ENCODE results near the gene DISC1.

The DISC1 gene

GRCh38 chr1:231733063-231733462, 106.5 kb downstream of the DISC1 start:
- H3K79me2 ChIP-seq (ENCODE audit: insufficient read depth, low read length): no peaks in the 10 kb centered on the region
- no peak overlapping the region for H3K4me3 ChIP-seq (ENCODE audit: insufficient read depth, low read length, poor library complexity, severe bottlenecking)
- H3K27me3 ChIP-seq (ENCODE audit: low read length): no peaks in the 10 kb centered on the region
- H3K27ac ChIP-seq (ENCODE audit: low read depth, low read length): no peak overlapping the region
- H2AFZ ChIP-seq (ENCODE audit: low read depth, low read length, severe bottlenecking): no peak overlapping the region
- no peaks in the 10 kb centered on the region for H4K20me1 ChIP-seq (ENCODE audit: low read depth, low read length)
- H3K9me2 ChIP-seq (replicated peaks; ENCODE audit: insufficient read depth, low read length): no peaks in the 10 kb centered on the region
- H3F3A ChIP-seq (ENCODE audit: insufficient read depth): no peaks in the 10 kb centered on the region
- H3K4me2 ChIP-seq (ENCODE audit: low read depth, low read length, poor library complexity, severe bottlenecking): no peak overlapping the region
- H3K9me3 ChIP-seq (ENCODE audit: insufficient read depth, low read length): no peaks in the 10 kb centered on the region
- no peak overlapping the region for H3K9ac ChIP-seq (ENCODE audit: low read length)
- H3K36me3 ChIP-seq (ENCODE audit: low read length): no peaks in the 10 kb centered on the region
- TF ChIP-seq EZH2phosphoT487 (conservative IDR thresholded peaks at IDR 0.05; ENCODE audit: low read length) (no peak), CTCF (IDR thresholded peaks at IDR 0.05; ENCODE audit: insufficient read depth, low read length, poor library complexity, severe bottlenecking) (no peak)

- no peaks in the 10 kb centered on the region for H4K20me1 ChIP-seq (ENCODE audit: low read depth, low read length)
- H3K9me3 ChIP-seq (ENCODE audit: insufficient read depth, low read length): no peaks in the 10 kb centered on the region
- H3K9ac ChIP-seq (ENCODE audit: low read length): no peak overlapping the region
- H3F3A ChIP-seq (ENCODE audit: insufficient read depth): no peaks in the 10 kb centered on the region
- H3K9me2 ChIP-seq (replicated peaks; ENCODE audit: insufficient read depth, low read length): no peaks in the 10 kb centered on the region
- no peaks in the 10 kb centered on the region for H3K79me2 ChIP-seq (ENCODE audit: insufficient read depth, low read length)
- no peaks in the 10 kb centered on the region for H3K36me3 ChIP-seq (ENCODE audit: low read length)
- no peak overlapping the region for H3K4me3 ChIP-seq (ENCODE audit: insufficient read depth, low read length, poor library complexity, severe bottlenecking)
- no peak overlapping the region for H3K4me2 ChIP-seq (ENCODE audit: low read depth, low read length, poor library complexity, severe bottlenecking)
- no peak overlapping the region for H3K27ac ChIP-seq (ENCODE audit: low read depth, low read length)
- no peaks in the 10 kb centered on the region for H3K27me3 ChIP-seq (ENCODE audit: low read length)
- H2AFZ ChIP-seq (ENCODE audit: low read depth, low read length, severe bottlenecking): no peak overlapping the region
- TF ChIP-seq CTCF (IDR thresholded peaks at IDR 0.05; ENCODE audit: insufficient read depth, low read length, poor library complexity, severe bottlenecking) (no peak), EZH2phosphoT487 (conservative IDR thresholded peaks at IDR 0.05; ENCODE audit: low read length) (no peak)
Observed at GRCh38 chr1:231733672-231734071, 107.1 kb downstream of the DISC1 start.

- no peaks in the 10 kb centered on the region for H3K27me3 ChIP-seq (ENCODE audit: low read length)
- no peaks in the 10 kb centered on the region for H3K36me3 ChIP-seq (ENCODE audit: low read length)
- no peak for TF ChIP-seq EZH2phosphoT487 (conservative IDR thresholded peaks at IDR 0.05; ENCODE audit: low read length)
- no peak for TF ChIP-seq CTCF (IDR thresholded peaks at IDR 0.05; ENCODE audit: insufficient read depth, low read length, poor library complexity, severe bottlenecking)
- no peaks in the 10 kb centered on the region for H3F3A ChIP-seq (ENCODE audit: insufficient read depth)
- no peak overlapping the region for H3K4me2 ChIP-seq (ENCODE audit: low read depth, low read length, poor library complexity, severe bottlenecking)
- H2AFZ ChIP-seq (ENCODE audit: low read depth, low read length, severe bottlenecking): no peak overlapping the region
- no peak overlapping the region for H3K9ac ChIP-seq (ENCODE audit: low read length)
- no peaks in the 10 kb centered on the region for H3K9me2 ChIP-seq (replicated peaks; ENCODE audit: insufficient read depth, low read length)
- H3K27ac ChIP-seq (ENCODE audit: low read depth, low read length): no peak overlapping the region
- no peaks in the 10 kb centered on the region for H3K9me3 ChIP-seq (ENCODE audit: insufficient read depth, low read length)
- no peaks in the 10 kb centered on the region for H3K79me2 ChIP-seq (ENCODE audit: insufficient read depth, low read length)
- H3K4me3 ChIP-seq (ENCODE audit: insufficient read depth, low read length, poor library complexity, severe bottlenecking): no peak overlapping the region
- no peaks in the 10 kb centered on the region for H4K20me1 ChIP-seq (ENCODE audit: low read depth, low read length)
Observed at GRCh38 chr1:231734417-231734816, 107.8 kb downstream of the DISC1 start.
